Stimulated activated CD8-positive, alpha-beta memory T cell treated with anti-CD3 and anti-CD28 coated beads, Interleukin-12 subunit alpha, Interleukin-12 subunit beta, amount 100 ng/mL, for 24 hours (primary cell): Measurements from ENCODE around the gene TRPM8.

ENCODE experiments used
- DNase-seq: peaks from one replicate; pipeline ENCODE4 v3.0.0-alpha.2; 2020; ENCODE audit errors: extremely low read depth

TRPM8 gene

GRCh38 chr2:233974530-233975071, 57.4 kb downstream of the TRPM8 start:
- DNase-seq, result no peak

GRCh38 chr2:233976087-233976486, 58.9 kb downstream of the TRPM8 start:
- no peak for DNase-seq

GRCh38 chr2:233976690-233977294, 59.6 kb downstream of the TRPM8 start:
- DNase-seq, result no peak

- DNase-seq, result no peak
Observed at GRCh38 chr2:233977296-233977837, 60.2 kb downstream of the TRPM8 start.

- no peak for DNase-seq
Observed at GRCh38 chr2:233979748-233980147, 62.6 kb downstream of the TRPM8 start.

GRCh38 chr2:233980955-233981561, 63.9 kb downstream of the TRPM8 start:
- no peak for DNase-seq

- DNase-seq, result no peak
Observed at GRCh38 chr2:233981574-233982420, 64.6 kb downstream of the TRPM8 start.

- DNase-seq, result no peak
Observed at GRCh38 chr2:233982421-233983121, 65.4 kb downstream of the TRPM8 start.

GRCh38 chr2:233983445-233983844, 66.3 kb downstream of the TRPM8 start:
- no peak for DNase-seq

- no peak for DNase-seq
Observed at GRCh38 chr2:233988581-233988980, 71.4 kb downstream of the TRPM8 start.

- no peak for DNase-seq
Observed at GRCh38 chr2:233989221-233989858, 72.2 kb downstream of the TRPM8 start.

- peak; percentile 20 for DNase-seq
Observed at GRCh38 chr2:233990261-233990798, 73.2 kb downstream of the TRPM8 start.

- DNase-seq, result no peak
Observed at GRCh38 chr2:233991196-233991595, 74.0 kb downstream of the TRPM8 start.

GRCh38 chr2:233992513-233993217, 75.5 kb downstream of the TRPM8 start:
- DNase-seq, result no peak

GRCh38 chr2:233993461-233993860, 76.3 kb downstream of the TRPM8 start:
- DNase-seq, result no peak

GRCh38 chr2:233994151-233994550, 77.0 kb downstream of the TRPM8 start:
- no peak for DNase-seq

- DNase-seq, result no peak
Observed at GRCh38 chr2:233996000-233996399, 78.8 kb downstream of the TRPM8 start.

- no peak for DNase-seq
Observed at GRCh38 chr2:233996461-233996860, 79.3 kb downstream of the TRPM8 start.

GRCh38 chr2:233997707-233998106, 80.5 kb downstream of the TRPM8 start:
- DNase-seq, result no peak

GRCh38 chr2:233999182-233999581, 82.0 kb downstream of the TRPM8 start:
- DNase-seq, result no peak
